Neural progenitor cell (in vitro differentiated cells): ENCODE results near the gene NTN4.

Source experiments
- EZH2 ChIP-seq: fragments of 200-600 bp; sonication (generic); IDR thresholded peaks from 2 replicates; pipeline ENCODE4 v1.6.1; 2017; ENCODE audit warnings: antibody characterized with exemption, mild to moderate bottlenecking, moderate library complexity
- EZH2phosphoT487 ChIP-seq: fragments of 200-600 bp; sonication (generic); IDR thresholded peaks from 2 replicates; pipeline ENCODE4 v1.6.1; 2017; ENCODE audit warnings: antibody characterized with exemption
- TF ChIP-seq, protein P1 (sequence below): fragments of 200-600 bp; sonication (generic); IDR thresholded peaks from 2 replicates; pipeline ENCODE4 v1.5.1; 2017; ENCODE audit warnings: antibody characterized with exemption, mild to moderate bottlenecking

DNA sequence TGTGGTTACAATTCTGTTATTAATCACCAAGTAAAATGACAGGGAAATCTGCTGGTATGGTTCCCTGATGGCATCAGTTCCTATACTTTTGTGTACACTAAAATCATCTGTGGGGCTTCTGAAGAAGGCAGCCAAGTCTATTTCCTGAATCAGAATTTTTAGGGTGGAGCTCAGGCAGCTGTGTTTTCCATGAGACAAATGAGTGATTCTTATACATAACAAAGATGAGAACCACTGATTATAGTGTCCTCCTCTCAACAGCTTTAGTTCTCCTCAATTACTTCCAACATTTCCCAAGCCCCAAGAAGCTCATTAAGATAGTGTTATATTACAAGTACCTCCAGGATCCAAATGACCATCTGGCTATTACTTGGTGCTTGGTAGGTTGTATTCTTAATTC lies 174.8 kb downstream of the NTN4 start:
- TF ChIP-seq, protein P1, sequence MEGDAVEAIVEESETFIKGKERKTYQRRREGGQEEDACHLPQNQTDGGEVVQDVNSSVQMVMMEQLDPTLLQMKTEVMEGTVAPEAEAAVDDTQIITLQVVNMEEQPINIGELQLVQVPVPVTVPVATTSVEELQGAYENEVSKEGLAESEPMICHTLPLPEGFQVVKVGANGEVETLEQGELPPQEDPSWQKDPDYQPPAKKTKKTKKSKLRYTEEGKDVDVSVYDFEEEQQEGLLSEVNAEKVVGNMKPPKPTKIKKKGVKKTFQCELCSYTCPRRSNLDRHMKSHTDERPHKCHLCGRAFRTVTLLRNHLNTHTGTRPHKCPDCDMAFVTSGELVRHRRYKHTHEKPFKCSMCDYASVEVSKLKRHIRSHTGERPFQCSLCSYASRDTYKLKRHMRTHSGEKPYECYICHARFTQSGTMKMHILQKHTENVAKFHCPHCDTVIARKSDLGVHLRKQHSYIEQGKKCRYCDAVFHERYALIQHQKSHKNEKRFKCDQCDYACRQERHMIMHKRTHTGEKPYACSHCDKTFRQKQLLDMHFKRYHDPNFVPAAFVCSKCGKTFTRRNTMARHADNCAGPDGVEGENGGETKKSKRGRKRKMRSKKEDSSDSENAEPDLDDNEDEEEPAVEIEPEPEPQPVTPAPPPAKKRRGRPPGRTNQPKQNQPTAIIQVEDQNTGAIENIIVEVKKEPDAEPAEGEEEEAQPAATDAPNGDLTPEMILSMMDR, result no peak
- no peak for TF ChIP-seq EZH2phosphoT487
- TF ChIP-seq EZH2, result no peak
